Measurements from ENCODE around the gene KLF6.

Gene KLF6

DNA sequence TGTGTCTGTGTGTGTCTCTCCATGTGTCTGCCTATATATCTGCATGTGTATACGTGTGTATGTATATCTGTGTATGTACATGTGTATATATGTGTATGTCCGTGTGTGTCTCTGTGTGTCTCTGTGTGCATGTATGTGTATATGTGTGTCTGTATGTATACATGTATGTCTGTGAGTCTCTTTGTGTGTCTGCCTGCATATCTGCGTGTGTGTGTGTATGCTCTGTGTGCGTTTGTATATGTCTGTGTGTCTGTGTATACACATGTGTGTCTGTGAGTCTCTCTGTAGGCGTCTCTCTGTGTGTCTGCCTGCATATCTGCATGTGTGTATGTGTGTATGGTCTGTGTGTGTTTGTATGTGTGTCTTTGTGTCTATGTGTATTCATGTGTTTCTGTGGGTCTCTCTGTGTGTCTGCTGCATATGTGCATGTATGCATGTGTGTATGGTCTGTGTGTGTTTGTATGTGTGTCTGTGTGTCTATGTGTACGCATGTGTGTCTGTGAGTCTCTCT lies 23.7 kb upstream of the KLF6 start:
- no peak for DNase-seq

DNA sequence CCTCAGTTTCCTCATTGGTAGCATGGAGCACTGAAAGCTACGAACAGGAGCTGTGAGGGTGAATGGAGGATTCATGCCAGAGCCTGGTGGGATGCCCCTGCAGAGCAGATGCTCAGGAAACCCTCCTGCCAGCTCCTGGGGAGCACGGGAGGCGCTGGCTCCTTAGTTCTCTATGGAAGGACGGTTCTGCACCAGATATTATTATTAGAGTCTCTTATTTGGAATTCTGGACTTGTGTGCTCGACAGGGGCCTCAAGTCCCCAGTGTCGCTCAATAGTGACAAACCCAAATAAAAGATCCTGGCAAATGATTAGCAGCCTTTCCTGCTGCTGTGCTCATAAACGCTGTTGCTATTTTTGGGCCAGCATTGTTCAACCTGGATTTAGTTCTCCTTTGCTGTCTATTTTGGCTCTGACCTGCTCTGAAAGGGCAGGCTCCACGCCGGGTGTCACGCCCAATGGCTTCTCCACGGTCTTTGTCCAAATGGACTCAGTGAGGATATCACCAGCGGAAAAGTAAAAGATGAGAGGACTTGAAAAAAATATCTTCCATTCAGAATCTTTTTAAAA lies 23.0 kb upstream of the KLF6 start:
- DNase-seq: no peak

DNA sequence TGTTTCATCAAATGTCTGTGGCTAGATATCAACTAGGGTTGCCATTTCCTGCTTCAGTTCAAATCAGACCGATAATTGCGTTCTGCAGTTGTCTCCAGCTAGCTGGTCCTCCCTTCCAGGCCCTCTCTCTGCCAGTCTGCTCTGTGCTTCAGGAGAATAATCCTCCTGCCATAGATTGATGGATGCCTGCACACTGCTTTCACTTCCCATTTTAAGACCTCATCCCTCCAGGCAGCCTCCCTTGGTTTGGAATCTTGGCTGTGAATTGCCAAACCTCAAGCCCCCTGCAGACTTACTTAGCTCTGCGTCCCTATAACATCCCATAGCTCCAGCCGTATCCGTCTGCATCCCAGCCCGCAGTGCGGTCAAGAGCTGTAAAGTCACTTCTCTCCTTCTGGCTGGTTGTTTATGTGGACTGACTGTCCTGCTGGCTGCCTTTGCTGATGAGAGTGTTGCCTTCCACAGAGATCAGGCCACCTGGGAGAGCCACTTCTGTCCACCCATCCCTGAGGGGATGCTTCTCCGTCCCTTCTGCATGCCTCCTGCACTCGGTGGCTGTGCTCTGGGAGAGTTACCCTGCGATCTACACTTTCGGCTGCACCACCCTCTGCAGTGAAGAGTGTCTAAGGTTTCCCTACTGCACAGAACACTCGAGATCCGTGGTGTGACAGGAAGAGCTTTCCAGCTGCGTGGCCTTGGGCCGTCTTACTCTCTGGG lies 22.4 kb upstream of the KLF6 start:
- DNase-seq: no peak

DNA sequence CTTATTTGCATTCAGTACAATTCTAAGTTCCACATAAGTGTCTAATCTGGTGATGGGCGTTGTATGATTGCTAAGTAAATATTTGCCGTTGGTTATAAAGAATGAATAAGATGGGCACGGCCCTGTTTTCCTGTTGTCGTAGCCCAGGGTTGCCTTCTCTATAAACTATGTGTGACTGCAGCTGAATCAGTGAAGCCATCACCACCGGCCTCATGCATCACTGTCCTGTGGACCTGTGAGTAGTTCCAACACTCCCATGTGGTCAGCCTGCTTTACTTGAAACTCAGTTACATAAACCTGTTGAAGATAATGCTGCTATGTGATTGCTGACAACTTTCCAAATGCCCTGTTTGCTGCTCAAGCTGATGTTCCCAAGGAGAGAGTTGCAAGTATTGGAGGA lies 21.6 kb upstream of the KLF6 start:
- no peak for DNase-seq

DNA sequence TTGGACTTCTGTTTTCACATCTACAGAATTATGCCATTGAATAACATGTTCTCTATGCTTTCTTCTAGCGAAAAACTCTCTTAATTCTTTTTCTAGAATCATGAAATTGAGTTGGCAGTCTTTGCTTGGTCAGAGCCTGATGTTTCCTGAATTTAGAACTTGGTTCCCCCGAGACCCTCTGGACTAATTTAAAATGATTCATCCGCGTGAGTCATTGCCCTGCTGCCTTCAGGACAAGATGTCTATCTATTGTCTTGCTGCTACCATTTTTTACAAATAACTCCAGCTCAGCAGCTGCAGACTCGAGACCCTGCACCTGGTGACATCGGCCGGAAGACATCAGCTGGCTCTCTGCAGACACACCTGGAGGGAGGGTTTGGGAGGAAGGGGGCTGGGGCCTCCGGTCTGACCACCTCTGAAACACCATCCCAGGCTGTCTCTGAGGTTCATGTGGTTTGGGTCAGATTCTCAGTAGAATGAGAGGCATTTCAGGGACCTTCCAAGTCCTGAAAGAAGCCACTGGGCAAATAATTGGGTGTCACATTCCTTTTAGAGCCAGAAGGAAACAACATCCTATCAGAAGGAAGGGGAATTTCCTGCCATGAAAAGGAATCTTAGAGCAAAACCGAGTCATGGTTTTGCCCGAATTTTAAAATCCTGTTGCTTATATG lies 20.9 kb upstream of the KLF6 start:
- DNase-seq: peak; percentile 67

DNA sequence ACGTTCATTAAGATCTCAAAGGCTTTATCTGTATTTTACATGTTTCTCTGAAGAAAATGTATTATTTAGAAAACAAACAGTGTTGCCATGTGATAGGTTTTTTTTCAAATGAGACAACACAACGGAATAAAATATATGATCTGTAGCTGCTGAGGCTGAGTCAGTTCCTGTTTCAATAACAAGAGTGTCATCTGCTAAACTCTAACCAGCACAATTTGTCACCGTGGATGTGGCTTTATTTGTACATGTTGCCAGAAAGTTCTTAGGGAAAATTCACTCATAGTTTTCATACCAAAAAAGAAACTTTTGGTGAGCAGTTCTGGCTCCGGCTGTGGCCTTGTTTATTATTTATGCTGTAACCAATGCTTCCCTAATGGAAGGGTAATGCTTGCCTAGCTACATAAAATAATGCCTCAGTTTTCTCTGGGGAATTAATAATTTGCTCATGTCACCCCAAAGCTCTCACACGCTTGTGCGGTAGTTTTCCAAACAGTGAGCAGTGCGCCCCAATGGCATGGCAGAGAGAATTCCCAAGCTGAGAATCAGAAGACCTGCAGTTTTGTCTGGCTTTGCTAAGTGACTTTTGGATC lies 20.3 kb upstream of the KLF6 start:
- no peak for DNase-seq

DNA sequence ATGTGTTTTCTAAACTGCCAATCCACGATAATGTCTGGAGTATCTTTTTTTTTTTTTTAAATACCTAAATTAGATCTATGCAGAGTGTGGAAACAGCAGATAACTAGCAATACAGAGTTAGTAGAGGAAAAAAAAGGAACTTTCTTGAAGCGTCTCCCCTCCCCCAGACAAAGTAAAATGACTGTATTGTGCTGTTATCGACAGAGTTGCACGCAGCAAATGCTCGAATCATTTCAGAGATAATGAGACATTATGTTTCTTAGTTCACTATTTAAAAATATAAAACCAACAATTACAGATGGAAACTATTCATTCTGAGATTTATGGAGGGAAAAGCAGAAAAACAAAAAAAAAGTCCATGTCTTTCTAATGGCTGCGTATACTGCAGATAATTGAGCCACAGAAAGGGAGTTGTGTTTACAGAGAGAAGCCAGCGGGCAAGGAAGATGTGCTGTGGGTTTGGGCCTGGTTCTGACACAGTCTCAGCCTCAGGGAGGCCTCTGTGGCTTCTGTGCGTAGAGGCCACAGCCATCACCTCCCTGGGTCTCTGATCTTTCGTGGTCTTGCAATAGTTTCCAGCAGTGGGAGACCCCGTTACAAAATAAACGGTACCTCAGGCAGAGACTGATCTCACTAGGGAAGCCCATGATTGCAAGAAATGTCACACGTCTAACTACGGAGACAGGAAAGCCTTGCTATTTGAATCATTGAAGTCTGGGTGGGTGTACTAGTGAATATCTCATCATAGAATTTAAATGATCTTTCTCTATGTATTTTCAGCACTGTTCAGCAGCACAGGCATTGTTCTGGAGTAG lies 19.1 kb upstream of the KLF6 start:
- DNase-seq: peak; percentile 79

DNA sequence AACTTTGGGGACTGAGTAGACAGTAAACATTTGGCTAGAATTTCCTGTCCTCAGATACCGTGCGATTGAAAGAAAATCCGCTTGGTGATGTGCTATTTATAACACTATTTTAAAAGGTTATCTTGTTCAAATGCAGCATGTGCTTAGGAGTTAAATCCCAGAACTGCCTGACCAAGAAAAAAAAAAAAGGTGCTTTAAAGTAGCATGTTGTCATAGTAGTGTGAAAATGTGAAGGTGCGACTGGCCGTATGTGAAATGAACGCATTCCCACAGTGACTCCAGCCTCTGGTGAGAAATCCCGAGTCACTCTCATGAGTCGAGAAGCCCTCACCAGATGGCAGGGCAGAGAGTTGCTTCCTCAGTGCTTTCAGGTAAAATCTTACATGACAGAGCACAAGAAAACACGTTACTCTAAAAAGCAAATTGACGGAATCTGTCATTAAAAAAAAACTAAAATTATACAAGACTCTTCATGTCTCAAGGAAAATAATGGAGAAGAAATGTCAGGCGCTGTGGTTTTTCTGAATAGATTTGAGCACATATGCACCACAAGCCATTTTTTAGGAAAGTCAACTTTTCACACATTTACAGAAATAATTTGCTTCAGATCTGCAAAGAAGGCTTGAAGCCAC lies 18.4 kb upstream of the KLF6 start:
- no peak for DNase-seq

DNA sequence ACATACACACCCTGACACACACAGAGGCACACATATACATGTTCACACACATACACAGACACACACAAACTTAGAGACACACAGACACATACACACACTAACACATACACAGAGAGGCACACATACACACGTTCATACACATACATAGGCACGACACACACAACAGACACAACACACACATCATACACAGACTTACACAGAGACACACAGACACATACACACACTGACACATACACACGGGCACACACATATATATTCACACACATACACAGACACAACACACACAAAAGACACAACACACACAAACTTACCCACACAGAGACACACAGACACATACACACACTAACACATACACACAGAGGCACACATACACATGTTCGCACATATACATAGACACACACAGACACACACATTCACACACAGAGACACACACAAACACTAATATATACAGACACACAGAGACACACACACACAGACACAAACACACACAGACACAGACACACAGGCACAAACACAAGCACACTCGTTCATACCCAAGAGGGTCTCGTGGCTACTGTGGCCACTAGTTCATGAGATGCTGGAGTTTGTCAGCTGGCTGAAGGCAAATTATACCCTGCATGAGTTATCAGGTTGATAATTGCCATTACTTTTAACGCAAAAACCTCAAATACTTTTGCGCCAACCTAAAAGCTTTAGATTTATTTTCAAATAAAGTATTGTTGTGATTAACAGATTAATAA lies 17.7 kb upstream of the KLF6 start:
- DNase-seq: no peak

DNA sequence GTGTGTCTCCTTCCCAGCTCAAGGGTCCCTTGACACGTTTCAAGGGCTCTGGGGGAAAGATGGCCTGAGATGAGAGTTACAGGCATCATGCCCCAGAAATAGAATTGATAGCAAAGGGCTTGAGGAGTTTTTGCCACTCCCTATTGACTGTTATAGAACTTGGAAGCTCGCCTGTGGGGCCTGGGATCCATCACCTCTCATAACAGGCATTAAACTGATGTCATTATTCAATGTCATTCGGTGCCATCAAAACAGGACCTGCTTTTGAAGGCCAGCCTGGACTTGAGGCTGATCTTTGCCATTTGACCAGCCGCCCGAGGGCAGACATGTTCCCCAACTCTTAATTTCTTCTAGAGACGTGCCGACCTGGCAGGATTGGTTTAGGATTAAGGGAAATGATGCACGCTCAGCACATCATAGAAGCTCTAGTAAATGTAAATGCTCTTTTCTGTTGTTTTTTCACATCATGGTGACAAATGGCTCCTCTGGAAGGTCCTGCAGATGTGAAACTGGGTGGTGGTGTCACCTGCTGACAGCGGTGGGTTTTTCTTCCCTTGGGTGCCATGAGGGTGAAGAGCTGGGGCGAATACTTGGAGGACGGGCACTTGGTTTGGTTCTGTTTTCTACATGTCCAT lies 16.7 kb upstream of the KLF6 start:
- no peak for DNase-seq

DNA sequence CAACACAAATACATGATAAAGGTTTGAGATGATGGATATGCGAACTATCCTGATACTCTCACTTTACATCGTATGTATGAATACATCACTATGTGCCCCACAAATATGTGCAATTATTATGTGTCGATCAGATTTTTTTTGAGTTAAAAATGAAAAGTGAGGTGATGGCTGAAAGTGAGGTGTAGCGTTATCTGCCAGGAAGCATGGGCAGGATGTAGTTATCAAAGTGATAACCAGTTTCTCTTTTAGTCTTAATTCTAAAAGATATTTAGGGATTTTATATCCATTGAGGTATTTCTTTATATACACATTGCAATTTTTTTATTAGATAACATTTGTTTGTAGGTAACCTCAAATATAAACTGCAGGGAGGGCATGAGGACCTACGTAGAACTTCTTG lies 15.6 kb upstream of the KLF6 start:
- no peak for DNase-seq

DNA sequence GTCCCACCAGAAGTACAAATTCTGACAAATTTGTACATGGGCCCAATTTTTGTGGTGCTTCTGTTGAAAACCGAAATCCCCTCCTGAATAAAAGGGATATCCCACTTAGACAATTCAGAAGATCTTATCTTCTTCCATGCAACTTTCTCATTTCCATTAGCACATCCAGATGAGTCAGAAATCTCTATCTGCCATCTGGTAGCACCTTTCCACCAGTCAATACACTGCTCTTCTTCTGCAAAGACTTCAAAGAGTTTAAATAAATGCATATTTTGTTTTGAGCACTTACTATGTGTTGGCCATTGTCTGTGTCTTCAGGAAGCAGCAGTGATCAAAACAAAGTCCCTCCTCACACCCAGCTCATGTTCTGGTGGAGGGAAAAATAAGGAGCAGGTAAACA lies 12.7 kb upstream of the KLF6 start:
- no peak for DNase-seq

DNA sequence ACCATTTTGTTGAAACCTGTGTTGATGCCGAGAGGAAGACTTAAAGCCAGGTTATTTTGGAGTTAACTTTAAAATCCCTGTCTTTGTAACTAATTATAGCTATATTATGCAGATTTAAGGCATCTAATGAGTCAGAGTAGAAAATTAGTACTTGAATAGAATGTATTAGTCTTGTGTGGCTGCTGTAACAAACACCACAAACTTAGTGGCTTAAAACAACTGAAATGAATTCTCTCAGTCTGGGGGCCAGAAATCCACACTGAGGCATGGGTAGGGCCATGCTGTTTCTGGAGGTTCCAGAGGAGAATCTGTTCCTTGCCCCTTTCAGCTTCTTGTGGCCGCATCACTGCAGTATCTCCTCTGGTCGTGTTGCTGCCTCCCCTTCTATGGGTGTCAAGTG lies 8.5 kb upstream of the KLF6 start:
- no peak for DNase-seq

DNA sequence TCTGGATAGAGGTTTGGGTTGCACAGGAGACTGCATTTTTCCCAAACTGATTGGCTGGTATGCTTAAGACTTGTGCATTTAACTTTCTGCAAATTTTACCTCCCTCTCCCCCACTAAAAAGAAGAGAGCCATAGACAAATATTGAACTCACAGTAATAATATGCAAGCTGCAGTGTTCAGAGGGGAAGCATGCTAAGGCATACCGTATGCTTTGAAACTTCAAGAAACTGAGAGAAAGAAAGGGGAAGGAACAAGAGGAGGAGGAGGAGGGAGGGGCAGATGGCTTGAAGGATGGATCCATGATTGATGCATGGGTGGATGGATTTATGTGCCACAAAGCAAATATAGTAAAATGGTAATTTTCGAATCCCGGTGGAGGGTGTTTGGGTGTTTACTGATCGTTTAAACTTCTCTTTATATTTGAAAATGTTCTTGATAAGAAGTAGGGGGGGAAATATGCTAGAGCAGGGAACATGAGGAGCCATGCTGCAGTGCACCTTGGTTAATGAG lies 7.8 kb upstream of the KLF6 start:
- DNase-seq: no peak

DNA sequence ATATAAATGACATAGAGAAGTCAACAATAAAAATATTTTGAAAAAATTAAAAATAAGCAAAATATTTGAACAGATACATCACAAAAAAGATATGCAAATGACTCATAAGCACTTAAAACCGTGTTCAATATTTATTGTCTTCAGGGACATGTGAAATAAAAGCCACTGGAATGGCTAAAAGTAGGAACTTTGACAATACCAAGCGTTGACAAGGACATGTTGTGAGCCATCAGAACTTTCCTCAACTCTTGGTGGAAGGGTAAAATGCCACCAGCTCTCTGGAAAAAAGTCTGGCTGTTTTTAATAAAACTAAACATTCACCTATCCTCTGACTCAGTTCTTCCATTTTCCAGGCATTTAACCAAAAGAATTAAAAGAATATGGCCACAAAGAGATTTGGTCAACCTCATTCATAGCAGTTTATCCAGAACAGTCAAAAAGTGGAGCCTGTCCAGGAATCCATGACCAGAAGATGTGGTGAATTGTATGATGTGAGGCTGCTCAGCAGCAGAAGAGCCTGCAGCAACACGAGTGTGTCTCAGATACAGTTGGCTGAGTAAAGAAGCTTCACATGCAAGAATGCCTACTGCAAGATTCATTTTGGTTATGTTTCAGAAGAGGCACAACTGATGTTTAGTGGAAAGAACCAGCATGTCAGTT lies 7.1 kb upstream of the KLF6 start:
- DNase-seq: no peak

DNA sequence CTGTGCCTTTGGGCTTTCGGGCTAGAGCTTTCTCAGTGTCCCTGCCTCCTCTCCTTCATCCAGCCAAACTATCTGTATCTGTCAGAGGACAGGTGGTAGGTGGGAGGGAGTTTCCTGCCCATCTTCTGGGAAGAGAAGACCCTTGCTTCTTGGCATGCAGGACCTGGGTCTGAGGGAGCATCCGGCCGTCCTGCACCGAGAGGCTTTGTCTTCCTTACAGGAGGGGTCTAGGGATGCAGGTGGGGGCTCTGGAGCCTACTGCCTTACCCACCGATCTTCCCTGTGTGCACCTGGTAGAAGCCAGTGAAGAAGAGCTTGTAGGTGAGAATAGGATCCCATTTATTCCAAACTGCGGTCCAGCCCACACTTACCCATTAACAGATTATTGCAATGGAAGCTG lies 5.8 kb upstream of the KLF6 start:
- DNase-seq: no peak

DNA sequence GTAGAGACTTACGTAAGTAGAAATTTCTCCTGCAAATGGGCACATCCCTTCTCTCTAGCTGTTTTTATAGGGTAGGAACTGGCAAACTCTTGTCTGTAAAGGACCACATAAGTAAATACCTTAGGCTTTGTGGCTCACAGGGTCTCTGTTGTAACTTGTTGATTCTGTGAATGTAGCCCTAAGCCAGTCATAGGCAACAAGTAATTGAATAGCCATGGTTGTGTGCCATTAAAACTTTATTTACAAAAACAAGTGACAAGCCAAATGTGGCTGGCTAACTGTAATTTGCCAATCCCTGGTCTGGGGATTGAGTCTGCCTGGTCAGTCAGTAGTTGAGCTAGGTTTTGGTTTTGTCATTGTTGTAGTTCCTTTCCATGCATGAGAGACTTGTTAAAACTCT lies 5.3 kb upstream of the KLF6 start:
- DNase-seq: no peak

DNA sequence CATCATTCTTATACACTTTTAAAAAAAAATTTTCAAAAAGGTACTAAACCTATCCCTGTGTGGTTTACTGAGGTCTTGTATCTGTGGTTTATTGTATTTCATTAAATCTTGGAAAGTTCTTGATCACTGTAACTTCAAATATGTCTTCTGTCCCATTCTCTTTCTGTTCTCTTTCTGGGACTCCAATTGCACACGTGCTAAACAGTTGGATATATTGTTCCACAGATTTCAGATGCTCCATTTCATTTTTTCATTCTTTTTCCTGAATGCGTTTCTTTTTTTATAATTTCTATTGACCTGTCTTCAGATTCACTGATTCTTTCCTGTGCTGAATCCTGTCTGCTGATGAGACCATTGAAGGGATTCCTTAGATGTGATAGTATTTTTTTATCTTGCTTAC lies 4.6 kb upstream of the KLF6 start:
- DNase-seq: no peak

DNA sequence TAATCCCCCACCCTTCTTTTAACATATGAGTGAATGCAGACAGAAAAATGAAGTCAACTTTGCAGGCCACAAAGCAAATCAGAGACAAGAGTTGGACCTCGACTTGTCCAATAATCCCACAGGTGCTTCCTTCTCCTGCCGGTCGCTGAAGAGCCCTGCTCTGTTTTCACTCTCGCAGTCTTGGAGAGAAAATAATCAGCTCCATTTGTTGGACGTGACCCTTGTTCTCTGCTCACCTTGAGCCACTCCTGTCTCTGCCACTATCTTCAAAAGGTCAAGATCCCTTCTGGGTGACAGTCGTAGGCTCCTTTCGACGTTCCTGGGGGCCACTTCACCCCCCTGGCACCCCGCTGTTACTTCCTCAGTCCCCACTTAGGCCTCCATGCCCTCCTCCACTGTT lies 2.8 kb upstream of the KLF6 start:
- DNase-seq: no peak

DNA sequence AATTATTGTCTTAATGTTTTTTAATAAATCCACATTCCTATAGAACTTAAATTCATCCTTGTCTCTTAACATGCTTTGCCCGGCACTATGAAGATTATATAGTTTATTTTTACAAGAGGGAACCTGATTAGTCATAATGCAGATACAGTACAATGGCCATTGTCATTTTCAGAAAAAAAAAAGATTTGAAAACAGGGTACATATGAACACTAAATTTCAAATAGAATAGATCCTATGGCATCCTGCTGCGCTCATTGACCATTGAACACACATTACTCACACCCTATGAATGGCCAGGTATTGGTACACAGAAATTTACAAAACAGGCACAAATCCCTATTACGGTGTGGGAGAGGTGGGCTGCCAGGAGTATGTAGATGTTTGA lies 2.0 kb upstream of the KLF6 start:
- DNase-seq: no peak
